NOMO-1 treated with dmso at 0.1 percent for 144 hours (cell line): Measurements from ENCODE around the gene WDR59.
"Not testable (repeated sequence)": the region's sequence is repeated elsewhere in the genome, so short reads cannot be mapped to it uniquely, and the experiment has no call there.

Experiments
- DNase-seq: peaks from one replicate; lab custom pipeline; 2025; ENCODE audit not compliant: unreplicated experiment; lab: John Stamatoyannopoulos, UW

WDR59 gene

DNA sequence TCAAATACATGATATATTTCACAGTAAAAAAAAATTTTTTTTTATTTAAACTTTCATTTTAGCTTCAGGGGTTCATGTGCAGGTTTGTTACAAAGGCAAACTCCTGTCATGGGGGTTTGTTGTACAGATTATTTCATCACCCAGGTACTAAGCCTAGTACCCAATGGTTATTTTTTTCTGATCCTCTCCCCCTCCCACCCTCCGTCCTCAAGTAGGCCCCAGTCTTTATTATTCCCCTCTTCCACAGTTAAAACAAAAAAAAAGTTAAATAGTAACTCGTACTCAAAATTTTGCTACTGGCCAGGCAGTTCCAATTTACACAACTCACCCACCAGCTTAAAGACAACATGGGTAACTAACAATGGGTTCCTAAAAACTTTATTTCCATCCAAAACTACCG, 63.9 kb downstream of the WDR59 start:
- no peak for DNase-seq

DNA sequence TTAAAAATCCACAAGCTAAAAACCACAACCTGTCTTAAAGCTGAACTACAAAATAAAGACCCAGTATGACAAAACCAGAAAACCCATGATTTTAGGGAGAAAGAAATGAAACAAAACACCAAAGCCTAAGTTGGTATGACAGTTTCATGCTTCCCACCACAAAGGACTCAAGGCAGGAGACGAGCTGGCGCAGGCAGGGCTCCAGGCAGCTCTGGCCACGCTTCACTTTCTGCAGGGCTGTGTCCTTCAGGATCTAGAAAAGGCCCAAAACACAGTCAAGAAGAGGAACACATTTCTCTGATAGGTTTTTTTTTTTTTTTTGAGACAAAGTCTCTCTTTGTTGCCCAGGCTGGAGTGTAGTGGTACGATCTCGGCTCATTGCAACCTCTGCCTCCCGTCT, 75.3 kb downstream of the WDR59 start:
- DNase-seq, result no peak

DNA sequence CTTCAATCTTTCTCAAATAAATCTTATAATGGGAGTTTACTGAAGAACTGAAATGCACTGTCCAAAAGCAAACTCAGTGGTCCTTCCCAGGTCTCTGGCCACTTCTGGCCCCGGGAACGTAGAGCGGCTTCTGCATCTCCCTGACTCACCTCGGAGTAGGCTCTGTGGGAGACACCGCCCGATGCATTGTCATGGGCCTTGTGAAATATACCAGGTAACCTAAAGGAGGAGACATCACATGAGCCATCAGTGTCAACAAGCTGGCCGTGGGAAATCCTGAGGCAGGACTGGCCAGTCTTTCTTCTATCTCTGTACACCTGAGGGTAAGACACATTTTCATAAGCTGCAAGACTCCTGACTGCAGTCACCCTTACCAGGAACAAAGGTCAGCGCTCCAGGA, 76.2 kb downstream of the WDR59 start:
- DNase-seq, result not testable (repeated sequence)

DNA sequence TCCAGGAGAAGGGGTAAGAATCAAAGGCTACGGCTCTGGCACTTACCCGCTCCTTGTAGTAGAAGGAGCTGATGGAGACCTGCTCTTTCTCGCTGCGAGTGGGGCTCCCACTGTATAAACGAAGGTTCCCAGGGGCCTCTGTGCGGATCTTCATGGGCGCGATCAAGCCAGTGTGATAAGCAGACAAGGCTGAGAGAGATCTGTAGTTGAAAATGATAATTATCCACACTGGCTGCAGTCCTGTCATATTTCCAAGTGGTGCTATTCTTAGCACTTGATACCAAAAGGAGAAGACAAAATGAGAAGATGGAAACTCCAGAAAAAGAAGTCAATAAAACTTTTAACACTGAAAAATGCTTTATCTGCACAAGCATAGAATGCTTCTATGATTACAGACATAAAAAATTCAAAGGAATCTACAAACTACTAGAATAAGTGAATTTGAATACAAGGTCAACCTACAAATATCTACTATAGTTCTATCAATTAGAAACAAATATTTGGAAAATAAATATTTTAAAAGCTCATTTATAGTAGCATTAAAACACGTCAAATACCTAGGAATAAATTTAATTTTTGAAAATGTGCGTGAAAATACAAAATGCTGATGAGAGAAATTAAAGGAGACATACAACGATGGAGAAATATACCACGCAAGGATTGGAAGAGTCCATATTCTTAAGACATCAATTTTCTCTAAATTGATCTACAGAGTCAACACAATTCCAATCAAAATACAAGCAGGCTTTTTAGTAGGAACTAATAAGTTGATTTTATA, 80.8 kb downstream of the WDR59 start:
- no peak for DNase-seq

DNA sequence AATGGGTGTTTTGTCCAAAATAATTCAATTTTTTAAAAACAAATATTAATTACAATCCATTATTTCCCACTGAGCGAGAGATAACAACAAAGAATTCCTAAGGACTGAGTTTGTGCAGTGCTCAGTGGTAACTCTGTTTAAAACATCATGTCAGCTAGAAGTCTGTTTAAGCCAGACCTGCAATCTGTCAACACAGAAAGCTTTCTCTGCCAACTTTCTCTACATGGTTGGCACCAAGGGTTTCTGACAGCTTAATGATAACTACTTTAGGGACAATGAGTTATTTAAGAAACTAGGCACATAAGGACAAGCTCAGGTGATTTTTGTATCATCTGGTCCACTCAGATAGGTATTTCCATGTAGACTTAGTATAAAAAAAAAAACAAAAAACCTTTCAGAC, 81.8 kb downstream of the WDR59 start:
- DNase-seq, result no peak

DNA sequence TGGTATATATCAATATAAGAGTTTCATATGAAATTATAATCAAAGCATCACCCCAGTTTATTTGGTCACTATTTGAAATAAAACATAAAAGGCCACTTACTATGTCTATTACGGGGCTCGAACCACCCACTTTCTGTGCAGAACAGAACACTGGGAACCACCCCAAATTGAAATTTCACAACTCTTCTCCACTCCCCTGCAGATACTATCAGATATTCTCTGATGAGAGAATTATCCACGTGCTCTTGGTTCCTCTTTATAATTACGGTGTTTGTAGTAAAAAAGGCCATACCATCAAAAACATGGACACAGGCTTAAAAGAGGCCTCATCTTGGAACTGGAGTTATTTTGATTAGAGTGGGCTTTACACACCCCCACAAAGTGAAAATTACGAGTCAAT, 82.8 kb downstream of the WDR59 start:
- no peak for DNase-seq

DNA sequence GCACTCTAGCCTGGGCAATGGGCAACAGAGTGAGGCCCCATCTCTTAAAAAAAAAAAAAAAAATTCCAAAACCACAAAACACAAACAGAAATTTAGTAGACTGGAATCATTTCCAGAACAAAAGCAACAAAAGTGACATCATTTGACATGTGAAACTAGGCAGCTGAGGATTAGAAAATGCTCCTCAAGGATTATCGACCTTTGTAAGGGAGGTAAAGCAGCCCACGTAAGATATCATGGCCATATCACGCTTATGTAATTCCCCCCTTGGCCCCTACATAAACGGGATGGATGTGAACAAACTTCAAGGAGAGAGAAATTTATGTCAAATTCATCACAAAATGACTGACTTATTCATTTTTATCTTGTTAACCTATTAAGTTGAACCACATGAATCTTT, 83.3 kb downstream of the WDR59 start:
- no peak for DNase-seq

DNA sequence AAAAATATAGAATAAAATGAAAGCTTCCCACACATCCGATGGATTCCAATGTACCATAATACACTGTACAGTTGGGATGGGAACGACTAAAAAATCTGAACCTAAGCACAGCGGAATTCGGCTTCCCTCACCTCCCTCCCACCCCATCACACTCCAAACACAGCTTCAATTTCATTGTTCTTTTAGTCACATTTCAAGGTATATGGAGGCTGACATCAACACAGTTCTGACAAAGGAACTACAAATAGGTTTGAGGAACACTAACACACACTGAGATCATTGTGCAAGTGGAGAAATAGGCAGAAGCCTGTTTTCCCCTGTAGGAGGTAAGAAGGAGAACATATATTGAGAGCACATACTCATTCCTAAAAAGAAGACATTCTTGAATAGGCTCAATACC, 85.1 kb downstream of the WDR59 start:
- no peak for DNase-seq

DNA sequence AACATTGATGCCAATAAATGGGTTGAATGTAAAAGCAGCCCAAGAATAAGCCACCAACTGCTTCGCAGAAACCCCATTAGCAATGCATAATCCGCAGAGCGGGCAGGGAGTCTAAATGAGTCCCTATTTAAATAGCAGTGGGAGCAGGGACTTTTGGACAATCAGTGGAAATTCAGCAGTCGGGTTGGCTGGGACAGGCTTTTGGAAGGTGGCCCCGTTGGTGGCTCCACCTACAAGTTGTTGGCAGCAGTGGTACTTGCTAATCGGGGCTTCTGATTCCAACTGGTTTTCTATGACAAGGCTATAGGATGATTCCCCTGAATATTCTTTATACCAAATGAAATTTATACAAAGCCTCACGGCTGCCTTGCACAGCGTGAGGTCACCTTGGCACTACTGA, 86.3 kb downstream of the WDR59 start:
- no peak for DNase-seq

DNA sequence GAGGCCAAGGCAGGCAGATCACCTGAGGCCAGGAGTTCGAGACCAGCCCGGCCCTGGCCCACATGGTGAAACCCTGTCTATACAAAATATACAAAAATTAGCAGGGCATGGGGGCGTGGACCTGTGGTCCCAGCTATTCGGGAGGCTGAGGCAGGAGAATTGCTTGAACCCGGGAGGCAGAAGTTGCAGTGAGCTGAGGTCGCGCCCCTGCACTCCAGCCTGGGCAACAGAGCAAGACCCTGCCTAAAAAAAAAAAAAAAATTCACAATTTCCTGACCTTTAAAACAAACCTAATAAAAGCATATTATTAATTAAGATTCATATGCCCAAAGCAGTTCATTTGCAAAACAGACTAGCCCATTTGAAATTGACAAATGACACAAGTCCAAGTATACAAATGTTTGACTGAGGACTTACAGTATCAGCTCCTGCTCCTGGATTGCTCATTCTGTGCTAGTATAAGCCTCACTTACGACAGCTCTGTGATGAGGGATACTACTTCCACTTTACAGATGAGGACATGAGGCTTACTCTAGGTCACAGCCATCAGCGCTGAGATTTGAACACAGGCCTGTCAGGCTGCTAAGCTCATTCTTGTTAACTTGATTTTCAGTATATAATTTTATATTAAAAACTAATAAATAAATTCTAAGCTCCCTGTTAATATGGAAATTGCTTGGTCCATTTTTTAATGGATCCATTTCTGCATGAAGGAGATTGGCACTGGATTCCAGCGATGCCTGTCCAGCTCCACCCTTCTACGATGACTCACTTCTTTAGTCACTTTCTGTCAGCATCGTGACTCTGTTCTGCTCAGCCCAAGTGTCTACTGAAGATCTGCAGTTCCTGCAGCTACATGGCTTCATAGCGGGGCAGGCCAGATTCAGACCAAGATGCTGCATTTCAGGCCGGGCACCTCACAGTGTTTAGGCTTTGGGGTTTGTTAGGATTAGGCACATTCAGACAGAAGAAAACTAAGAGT, 88.2 kb downstream of the WDR59 start:
- DNase-seq, result no peak

DNA sequence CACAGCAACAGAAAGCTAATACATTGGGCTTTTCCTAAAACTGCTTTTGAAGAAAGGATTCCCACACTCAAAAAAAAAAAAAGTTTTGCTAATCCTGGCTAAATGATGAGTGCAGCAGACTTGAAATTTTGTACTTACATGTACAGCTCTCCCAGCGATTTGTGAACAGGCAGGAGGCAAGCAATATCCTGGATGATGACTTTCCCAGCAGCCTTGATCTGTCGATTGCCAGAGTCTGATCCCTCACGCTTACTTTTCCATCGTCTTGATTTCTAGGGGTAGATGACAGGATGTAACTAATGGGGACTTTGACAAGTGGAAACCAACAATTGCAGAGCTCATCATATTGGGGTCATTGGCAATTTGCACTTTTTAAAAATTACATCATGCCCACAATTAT, 91.4 kb downstream of the WDR59 start:
- no peak for DNase-seq

DNA sequence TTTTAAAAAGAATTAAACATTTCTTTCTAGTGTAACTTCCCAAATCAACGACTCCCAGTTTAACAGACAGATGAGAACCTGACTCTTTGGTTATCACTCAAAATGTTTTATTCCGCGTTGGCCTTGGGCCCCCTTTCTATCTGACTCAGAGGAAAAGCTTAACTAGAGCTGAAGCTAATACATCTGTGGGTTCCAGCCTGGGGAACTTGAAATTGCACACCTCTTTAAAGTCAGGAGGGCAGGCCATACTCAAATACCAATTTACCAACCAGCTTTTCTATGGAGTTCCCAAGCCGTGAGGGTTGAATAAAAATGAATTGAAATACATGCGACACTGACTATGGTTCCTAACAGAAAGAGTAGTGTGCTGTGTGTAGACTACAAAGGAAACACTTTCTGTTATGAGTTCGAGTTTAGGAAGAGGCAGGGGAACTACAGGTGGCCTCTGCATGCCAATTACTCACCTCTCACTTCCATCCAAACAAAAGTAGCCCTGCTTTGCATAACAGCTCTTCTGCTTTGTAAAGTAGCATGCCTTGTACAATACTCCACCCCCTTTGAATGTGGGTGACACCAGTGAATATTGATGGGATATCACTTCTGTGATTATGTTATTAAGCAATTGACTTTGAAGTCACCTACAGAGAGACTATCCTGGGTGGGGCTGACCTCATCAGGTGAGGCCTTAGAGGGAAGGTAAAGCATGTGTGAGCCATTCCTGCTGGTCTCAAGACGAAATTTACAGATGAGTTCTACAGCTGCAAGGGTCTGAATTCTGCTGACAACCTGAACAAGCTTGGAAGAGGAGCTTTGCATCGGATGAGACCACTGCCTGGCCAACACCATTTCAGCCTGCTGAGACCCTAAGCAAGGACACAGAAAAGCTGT, 92.1 kb downstream of the WDR59 start:
- DNase-seq, result no peak

DNA sequence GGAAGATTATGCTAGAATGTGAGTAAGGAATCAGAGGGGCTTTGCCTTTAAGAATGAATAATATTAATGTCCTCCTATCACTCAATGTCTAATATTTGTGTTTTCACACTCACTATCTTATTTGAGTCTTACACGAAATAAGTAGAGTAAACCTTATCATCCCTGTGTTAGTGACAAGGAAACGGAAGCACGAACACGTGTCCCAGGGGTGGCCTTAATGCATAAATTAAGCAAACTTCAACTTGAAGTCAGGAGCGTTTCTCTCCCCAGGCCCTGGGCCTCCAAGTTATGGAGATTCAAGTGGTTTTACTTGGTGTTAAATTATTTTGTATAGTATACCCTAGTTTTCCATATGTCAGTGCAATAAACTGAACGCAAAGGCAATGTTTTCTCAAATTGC, 96.0 kb downstream of the WDR59 start:
- no peak for DNase-seq

DNA sequence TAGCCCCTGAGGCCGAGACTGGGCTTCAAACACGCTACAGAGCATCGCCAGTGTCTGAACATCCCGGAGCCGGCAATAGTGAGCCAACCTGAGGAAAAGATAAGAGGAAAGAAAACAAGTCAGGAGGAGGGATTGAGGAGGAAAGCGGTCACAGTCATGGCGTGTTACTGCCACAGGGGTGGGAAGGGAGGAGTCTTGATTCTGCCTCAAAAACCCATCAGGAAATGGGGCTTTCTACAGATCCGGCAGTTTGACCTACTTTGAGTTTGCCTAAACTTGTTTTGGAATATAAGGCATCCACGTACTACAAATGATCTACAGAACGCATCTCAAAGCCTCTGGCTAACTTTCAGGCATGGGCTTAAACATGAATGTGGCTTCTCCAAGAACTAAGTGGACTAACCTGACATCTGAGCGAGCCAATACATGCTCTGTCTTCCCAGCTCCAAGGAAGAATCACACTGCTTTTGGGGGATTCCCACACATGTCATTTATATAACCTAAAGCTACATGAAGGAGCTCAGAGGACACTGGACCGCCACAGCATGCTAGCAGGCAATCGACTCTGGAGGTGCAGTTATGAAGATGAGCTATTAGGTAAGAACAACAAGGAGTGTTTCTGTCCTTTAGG, 96.6 kb downstream of the WDR59 start:
- no peak for DNase-seq

DNA sequence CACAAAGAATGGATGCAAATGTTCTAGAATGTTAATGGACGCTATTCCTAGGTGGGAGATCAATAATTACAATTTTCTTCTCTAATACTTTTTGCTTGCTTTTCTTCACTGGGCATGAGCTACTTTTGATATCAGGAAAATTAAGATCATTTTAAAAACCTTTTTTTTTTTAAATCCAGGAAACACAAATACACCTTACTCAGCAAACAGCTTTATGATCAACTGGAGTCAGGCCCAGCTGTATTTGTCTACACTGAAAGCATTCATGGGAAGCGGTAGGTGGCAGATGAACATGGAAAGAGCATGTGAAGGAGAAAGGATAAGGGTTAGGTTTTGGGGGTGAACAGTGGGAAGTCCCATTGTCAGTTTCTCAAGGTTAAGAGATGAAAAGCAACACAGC, 97.8 kb downstream of the WDR59 start:
- DNase-seq, result no peak

DNA sequence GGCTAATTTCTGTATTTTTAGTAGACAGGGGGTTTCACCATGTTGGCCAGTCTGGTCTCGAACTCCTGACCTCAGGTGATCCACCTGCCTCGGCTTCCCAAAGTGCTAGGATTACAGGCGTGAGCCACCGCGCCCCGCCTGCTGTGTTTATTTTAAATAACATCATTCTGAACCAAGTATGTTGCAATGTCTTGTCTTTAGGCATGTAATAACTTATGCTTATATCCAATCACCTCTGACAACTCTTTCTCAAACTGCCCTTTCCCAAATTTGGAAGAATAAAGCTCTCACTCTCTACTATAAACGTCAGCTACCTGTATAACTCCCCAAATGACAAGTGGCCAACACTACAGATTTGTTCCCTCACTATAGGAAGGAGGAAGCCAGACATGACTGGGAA, 107.2 kb downstream of the WDR59 start:
- no peak for DNase-seq

DNA sequence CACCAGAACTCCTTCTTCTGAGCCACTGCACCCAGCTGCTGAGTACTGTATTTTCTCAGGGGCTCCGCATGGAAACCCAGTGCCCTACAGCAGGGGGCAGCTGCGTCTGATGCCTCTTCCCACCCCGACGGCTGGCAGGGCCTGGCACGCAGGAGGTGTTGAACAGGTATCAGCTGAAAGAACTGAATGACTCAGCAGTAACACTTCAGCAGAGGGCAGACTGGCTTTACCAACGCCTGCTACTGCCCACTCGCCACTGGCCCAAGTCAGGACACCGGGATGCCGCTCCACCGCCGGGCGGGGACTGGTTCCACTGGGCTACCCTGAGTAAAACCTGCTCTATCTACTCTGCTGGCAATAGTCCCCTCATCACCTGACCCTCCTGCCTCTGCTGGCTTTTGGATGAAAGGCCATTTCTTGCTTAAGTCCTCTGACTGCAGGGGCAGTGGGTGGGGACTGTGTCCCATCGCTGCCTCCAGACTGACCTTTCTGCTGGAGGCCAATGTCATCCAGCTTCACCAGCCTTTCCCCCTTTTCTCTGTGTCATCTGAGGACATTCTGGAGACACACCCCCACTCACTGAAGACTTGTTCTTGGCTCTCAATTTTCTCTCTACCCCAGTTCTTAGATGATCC, 109.9 kb downstream of the WDR59 start:
- no peak for DNase-seq

DNA sequence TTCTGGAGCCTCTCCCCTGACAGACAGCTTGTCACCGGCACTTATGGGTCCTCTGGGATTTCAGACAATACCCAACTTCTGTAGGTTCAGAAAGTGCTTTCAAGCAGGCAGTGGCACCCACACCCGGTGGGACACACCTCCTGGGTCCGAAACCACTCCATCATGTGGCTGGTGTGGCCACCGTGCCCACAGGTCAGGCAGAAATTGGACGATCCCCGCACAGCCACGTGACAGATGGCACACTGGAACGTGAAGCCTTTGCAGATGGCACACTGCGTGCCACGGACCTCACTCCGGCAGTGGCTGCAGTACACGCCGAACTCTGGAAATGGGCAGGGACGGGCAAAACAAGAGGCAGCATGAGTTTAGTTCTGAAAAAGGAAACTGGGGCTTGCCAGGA, 110.8 kb downstream of the WDR59 start:
- no peak for DNase-seq

DNA sequence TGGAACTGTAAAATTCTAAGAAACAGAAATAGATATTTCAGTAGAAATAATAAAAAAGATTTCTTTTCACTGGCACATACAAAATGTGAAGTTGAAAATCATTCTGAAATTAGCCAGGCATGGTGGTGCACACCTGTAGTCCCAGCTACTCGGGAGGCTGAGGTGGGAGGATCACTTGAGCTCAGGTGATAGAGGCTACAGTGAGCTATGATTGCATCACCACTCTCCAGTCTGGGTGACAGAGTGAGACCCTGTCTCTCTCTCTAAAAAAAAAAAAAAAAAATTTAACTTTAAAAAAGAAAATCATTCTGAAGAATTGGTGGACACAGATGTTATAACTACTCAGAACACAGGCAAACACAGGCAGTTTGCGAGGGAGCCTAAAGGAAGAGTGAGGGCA, 112.6 kb downstream of the WDR59 start:
- DNase-seq, result no peak

DNA sequence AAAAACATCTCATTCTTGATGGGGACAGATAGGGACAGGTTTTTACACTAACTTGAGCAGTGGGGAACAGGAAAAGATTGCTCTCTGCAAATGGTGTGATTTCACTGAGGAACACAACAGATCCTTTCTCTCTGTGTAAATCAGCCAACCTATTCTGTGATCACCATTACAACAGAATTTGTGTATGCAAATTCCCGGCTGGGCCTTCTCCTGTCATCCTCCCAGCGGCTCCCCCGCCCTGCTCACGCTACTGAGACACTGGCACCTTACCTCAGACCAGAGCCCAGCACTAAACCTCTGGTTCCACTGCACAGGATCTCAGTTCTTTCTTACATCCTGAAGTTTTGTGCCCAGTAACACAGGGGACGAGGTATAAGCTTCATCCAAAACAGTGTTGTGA, 113.3 kb downstream of the WDR59 start:
- DNase-seq, result no peak
